ENCODE measurements around the gene TRMT1.

DNA sequence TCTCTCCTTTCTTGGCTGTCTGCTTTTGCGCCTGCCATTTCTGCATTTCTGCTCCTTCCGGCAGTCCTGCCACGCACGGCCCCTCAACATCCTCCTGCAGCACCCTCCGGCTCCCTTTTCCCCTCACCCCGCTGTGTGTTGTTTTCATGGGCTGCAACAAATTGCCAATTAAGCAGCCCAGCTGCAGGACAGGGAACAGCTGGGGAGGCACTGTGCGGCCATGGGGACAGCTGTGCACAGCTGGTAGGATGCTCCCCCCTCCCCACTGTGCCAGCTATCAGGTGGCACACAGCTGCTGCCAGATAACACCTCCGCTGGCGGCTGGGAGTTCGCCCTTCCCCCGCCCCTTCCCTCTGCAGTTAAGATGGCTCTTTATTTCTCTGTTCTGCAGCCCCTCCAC lies 39.3 kb downstream of the TRMT1 start:
- TF ChIP-seq EZH2 (IDR thresholded peaks at IDR 0.05; ENCODE audit: borderline replicate concordance, low read length): no peak
- TF ChIP-seq, protein P1, sequence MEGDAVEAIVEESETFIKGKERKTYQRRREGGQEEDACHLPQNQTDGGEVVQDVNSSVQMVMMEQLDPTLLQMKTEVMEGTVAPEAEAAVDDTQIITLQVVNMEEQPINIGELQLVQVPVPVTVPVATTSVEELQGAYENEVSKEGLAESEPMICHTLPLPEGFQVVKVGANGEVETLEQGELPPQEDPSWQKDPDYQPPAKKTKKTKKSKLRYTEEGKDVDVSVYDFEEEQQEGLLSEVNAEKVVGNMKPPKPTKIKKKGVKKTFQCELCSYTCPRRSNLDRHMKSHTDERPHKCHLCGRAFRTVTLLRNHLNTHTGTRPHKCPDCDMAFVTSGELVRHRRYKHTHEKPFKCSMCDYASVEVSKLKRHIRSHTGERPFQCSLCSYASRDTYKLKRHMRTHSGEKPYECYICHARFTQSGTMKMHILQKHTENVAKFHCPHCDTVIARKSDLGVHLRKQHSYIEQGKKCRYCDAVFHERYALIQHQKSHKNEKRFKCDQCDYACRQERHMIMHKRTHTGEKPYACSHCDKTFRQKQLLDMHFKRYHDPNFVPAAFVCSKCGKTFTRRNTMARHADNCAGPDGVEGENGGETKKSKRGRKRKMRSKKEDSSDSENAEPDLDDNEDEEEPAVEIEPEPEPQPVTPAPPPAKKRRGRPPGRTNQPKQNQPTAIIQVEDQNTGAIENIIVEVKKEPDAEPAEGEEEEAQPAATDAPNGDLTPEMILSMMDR (IDR thresholded peaks at IDR 0.05; ENCODE audit: low read length): no peak
